ENCODE results near the gene KRT15.
A peak's percentile ranks its signal among the peaks of the same experiment; 100 is the strongest.

The KRT15 gene

DNA sequence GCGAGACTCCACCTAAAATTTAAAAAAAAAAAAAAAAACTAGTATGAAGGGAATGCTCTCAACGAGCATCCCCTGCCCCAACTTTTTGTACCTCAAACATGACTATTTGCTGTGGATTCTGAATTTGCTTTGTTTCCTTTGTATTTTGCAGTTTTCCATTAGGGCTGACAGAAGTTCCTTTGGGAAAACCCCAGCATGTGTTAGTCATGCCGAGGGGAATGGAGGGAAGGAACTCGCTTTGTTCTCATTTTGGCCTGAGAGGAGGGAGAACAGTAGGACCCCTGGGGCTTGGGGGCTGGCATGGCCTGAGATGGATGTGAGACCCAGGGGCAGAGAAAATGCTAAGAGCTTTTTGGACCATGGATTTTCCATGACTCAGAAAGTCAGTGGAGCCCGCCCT lies 32.7 kb upstream of the KRT15 start:
- CTCF ChIA-PET, result interaction anchor here (0.6 to 4.5 kb wide), 5 partner anchors 67 to 1189 kb away, joined by 3 to 57 read pairs (median 5); no protein-coding TSS in a partner anchor
- no peak for DNase-seq (ENCODE audit: low spot score)
- POLR2A ChIA-PET (ENCODE audit: low non-redundant PET), result interaction anchor here (0.6 kb wide), 1 partner anchor 27 kb away, joined by 4 read pairs; no protein-coding TSS in a partner anchor
- TF ChIP-seq, protein P1, sequence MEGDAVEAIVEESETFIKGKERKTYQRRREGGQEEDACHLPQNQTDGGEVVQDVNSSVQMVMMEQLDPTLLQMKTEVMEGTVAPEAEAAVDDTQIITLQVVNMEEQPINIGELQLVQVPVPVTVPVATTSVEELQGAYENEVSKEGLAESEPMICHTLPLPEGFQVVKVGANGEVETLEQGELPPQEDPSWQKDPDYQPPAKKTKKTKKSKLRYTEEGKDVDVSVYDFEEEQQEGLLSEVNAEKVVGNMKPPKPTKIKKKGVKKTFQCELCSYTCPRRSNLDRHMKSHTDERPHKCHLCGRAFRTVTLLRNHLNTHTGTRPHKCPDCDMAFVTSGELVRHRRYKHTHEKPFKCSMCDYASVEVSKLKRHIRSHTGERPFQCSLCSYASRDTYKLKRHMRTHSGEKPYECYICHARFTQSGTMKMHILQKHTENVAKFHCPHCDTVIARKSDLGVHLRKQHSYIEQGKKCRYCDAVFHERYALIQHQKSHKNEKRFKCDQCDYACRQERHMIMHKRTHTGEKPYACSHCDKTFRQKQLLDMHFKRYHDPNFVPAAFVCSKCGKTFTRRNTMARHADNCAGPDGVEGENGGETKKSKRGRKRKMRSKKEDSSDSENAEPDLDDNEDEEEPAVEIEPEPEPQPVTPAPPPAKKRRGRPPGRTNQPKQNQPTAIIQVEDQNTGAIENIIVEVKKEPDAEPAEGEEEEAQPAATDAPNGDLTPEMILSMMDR (conservative IDR thresholded peaks at IDR 0.05; ENCODE audit: low read depth), result no peak
- no peak overlapping the region for H3K27ac ChIP-seq

DNA sequence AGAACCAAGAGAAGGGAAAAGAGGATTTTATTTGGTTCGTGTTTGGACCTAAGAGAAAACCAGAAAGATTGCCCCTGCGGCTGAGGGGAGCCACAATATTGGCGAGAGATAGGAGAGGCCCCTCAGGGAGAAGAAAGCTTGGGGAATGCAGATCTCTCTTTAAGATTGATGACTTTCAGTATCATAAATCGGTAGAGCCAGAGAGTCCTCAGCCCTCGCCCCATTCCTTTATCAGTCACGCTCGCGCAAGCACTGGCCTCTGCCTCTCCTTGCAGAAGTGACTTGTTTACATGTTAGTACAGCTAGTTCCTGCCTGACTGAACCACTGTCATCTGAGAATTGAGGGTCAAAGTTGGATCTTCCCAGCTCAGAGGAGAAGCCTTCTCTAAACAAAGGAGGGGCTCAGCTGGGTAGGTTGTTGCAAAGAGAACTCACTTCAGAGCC lies 30.9 kb upstream of the KRT15 start:
- peak overlapping the region; percentile 98 for H3K27ac ChIP-seq
- POLR2A ChIA-PET (ENCODE audit: low non-redundant PET), result interaction anchor here (0.5 to 0.6 kb wide), 2 partner anchors 11 to 115 kb away, joined by 3 to 4 read pairs; no protein-coding TSS in a partner anchor
- TF ChIP-seq, protein P1 (conservative IDR thresholded peaks at IDR 0.05; ENCODE audit: low read depth), result 0 out of 2 replicates have a peak, but pooled peaks have one; percentile 0

DNA sequence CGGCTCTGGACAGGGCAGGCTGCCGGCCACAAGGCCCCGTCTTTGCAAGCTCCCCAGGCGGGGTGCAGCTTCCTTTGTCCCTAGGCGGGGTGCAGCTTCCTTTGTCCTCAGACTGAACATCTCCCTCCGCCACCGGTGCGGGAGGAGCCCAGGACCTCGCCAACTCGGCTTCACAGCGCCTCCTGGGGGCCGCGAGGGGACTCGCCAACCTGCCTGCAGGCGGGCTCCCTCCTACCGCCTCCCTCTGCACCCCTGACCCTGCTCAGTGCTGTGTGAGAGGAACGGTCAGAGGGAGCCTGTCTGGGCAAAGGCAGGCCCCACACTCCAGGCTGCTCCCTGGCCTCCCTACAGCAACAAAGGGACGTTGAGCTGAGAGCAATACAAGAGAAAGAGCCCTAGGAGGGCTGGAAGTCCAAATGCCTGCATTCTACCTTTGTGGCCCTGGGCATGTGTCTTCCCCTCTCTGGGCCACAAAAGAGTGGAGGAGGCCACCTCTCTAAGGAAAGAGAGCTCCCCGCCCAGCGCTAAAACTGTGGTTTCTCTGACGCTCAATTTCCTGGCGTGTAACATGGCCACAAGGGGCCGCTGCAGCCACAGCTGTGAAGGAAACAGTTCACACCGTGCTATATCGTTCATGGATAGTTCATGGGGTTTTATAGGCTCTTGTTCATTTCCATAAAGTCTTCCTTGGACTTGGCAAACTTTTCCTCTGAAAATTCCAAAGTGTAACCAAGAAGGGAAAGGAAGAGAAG lies 30.3 kb upstream of the KRT15 start:
- TF ChIP-seq, protein P1 (conservative IDR thresholded peaks at IDR 0.05; ENCODE audit: low read depth), result peak; percentile 94
- H3K27ac ChIP-seq, result peak overlapping the region; percentile 98
- DNase-seq (ENCODE audit: low spot score), result peak; percentile 79
- CTCF ChIA-PET, result interaction anchor here (0.5 to 4.5 kb wide), 64 partner anchors 8 to 1397 kb away, joined by 3 to 57 read pairs (median 4); partner anchors contain the start of genes KRT13, KRT15, KRT17 and KRT19
- POLR2A ChIA-PET (ENCODE audit: low non-redundant PET), result interaction anchor here (0.5 to 1.0 kb wide), 3 partner anchors 11 to 131 kb away, joined by 3 to 4 read pairs (median 3); no protein-coding TSS in a partner anchor

More for the DNA sequence above, 30.9 kb upstream of the KRT15 start:
- CTCF ChIA-PET, result interaction anchor here (0.5 to 4.5 kb wide), 43 partner anchors 9 to 1398 kb away, joined by 3 to 57 read pairs (median 4); partner anchors contain the start of genes KRT15 and KRT36
- DNase-seq (ENCODE audit: low spot score), result no peak

DNA sequence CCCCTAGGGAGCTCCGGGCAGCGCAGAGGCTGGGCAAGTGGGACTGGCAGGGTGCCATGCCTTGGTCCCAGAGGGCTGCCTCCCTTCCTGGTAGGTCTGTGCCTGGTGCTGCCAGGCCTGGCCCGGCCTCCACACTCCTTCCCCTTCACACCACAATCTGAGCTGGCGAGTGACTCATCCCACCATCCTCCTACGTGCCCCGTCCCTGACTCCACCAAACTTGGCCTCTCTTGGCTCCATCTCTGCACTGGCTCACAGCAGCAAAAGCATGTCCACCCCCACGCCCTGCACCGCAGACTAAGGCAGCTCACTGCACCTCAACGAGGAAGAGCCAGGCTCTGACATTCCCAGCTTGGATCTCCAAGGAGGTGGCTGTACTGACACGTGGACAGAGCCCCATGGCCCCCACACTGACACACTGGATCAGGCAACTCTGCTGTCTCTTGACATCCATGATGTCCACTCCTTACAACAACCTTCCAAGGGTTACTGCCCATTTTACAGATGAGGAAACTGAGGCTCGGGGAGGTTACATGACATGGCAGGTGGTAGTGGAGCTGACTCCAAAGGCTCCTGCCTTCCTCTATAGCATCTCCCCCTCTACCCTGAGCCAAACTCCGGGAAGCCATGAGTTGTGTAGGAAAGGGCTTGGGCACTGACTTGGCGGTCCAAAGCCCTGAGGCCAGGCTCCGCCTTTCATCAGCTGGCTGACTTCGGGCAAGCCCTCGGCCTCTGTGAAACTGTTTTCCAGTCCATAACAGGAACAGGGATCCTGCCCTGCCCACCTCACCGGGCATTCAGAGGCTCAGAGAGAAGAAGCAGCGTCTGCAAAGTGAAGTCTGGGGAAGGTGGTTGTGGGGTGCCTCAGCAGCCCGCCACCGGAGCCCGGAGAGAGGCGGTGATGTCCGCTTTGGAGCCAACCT lies 29.5 kb upstream of the KRT15 start:
- ChIA-PET CTCF (interaction anchor here (0.5 to 4.5 kb wide), 41 partner anchors 7 to 1194 kb away, joined by 3 to 57 read pairs (median 6); partner anchors contain the start of genes KRT13, KRT15, KRT19 and KRT36), POLR2A (ENCODE audit: low non-redundant PET) (interaction anchor here (0.5 to 1.0 kb wide), 4 partner anchors 29 to 144 kb away, joined by 3 to 4 read pairs (median 4); partner anchors contain the start of gene KRT15)
- peak; percentile 95 for DNase-seq (ENCODE audit: low spot score)
- peak overlapping the region; percentile 98 for H3K27ac ChIP-seq
- TF ChIP-seq, protein P1 (conservative IDR thresholded peaks at IDR 0.05; ENCODE audit: low read depth), result no peak

DNA sequence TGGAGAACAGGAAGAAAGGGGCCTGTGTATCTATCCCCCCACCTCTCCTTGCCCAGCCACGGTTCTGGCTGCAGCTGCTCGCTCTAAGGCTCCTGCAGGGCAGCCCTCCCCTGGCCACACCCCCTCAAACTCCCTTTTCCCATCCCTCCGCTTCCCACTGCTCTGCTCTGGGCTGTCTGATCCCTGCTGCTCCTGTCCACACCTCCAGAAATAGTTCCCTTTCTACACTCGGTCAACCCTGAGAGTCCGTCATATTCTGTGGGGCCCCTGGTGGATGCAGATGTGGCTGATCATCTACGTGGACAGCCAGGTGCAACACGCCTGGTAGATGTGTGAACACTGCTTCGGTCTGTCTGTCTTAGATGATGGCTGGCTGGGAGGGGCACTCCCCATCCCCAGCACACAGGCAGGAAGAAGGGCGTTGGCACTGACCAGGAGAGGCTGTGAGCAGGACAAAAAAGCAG lies 28.7 kb upstream of the KRT15 start:
- TF ChIP-seq, protein P1 (conservative IDR thresholded peaks at IDR 0.05; ENCODE audit: low read depth), result no peak
- ChIA-PET CTCF (interaction anchor here (1.3 to 4.5 kb wide), 8 partner anchors 27 to 691 kb away, joined by 8 to 57 read pairs (median 21); partner anchors contain the start of gene KRT15), POLR2A (ENCODE audit: low non-redundant PET) (interaction anchor here (0.5 kb wide), 1 partner anchor 71 kb away, joined by 4 read pairs; no protein-coding TSS in a partner anchor)
- peak overlapping the region; percentile 98 for H3K27ac ChIP-seq
- DNase-seq (ENCODE audit: low spot score), result no peak

All from RWPE1 (cell line).